Large intestine (tissue), 3 donors: ENCODE measurements around the gene KDM4E. TPM values are rescaled to one million over a fixed set of nuclear protein-coding genes. Genes with fewer than 3 reads are reported as not detected.

ENCODE experiments used
- DNase-seq, 2 donors: peaks; one replicate each; pipeline versions ENCODE4 v3.0.0 to v3.0.0-alpha.2; 2013
- H3K27ac ChIP-seq: one replicate; pipeline ENCODE4 v1.5.1; 2013; ENCODE audit warnings: low read length
- H3K27me3 ChIP-seq: 2 replicates; pipeline ENCODE4 v1.6.1; 2013; ENCODE audit warnings: low read length; ENCODE audit not compliant: control insufficient read depth, insufficient read depth
- H3K36me3 ChIP-seq: 2 replicates; pipeline ENCODE4 v1.6.1; 2013; ENCODE audit warnings: low read length; ENCODE audit not compliant: control insufficient read depth, insufficient read depth
- H3K4me1 ChIP-seq: one replicate; pipeline ENCODE4 v1.6.1; 2013; ENCODE audit warnings: low read length; ENCODE audit not compliant: control insufficient read depth, insufficient read depth
- H3K4me3 ChIP-seq: one replicate; pipeline ENCODE4 v1.5.1; 2013; ENCODE audit warnings: low read length
- H3K9me3 ChIP-seq: one replicate; pipeline ENCODE4 v1.6.1; 2013; ENCODE audit warnings: mild to moderate bottlenecking, low read depth, low read length, moderate library complexity; ENCODE audit not compliant: control insufficient read depth
- WGBS: methylation state at CpG from one replicate; pipeline ENCODE4 v1.1.5; 2013; ENCODE audit warnings: low lambda C conversion rate; ENCODE audit not compliant: insufficient coverage; 5-methylcytosine and 5-hydroxymethylcytosine counted together
- polyA plus RNA-seq: library from polyadenylated mRNA; unstranded; fragments of 120-200 nt; gene quantifications from one replicate; pipeline ENCODE4 v1.2.1, GENCODE V29; 2013

The KDM4E gene
- polyA plus RNA-seq, 1 donor, result 0.19 TPM

DNA sequence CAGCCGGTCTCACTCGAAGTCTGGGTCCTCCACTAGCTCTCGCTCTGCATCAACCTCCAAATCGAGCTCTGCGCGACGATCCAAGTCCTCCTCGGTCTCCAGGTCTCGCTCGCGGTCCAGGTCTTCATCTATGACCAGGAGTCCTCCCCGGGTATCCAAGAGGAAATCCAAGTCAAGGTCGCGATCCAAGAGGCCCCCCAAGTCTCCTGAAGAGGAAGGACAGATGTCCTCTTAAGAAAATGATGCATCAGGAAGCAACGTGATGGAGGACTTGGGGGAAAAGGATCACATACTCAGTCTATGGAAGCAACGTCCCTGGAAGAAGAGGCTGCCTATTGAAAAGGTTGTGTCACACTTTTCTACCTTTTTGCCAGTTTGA lies 42.8 kb downstream of the KDM4E start:
- Histone ChIP-seq H3K4me3 (peak overlapping the region; percentile 64), H3K27me3 (no peaks in the 10 kb centered on the region), H3K9me3 (no peaks in the 10 kb centered on the region), H3K4me1 (no peaks in the 10 kb centered on the region), H3K36me3 (no peaks in the 10 kb centered on the region), H3K27ac (peak overlapping the region; percentile 96)
- WGBS, result 0% methylated on average over 1 of the region's 16 CpGs
- peak in 1 of 2 donors; percentile 81 for DNase-seq

DNA sequence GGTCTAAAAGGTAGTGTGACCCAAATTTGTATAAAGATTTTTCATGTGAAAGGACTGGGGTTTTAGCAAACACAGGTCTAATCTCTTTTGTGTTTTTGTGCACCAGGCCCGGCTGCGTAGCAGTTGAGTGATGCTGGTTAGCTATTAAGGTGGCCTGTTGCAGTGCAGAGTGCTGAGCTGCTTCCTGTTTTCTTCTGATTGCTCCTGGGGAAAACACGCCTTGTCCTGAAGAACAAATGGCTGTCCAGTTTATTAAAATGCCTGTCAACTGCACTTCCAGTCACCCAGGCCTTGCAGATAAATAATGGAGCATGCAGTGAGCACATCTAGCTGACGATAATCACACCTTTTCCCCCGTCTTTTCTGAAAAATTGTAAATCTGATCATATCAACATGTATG lies 43.5 kb downstream of the KDM4E start:
- peak; percentile 94 to 96 for DNase-seq
- Histone ChIP-seq H3K9me3 (no peaks in the 10 kb centered on the region), H3K36me3 (no peaks in the 10 kb centered on the region), H3K4me3 (peak overlapping the region; percentile 64), H3K27me3 (no peaks in the 10 kb centered on the region), H3K27ac (peak overlapping the region; percentile 96), H3K4me1 (no peaks in the 10 kb centered on the region)
- WGBS, result no CpG with 5 or more reads among the region's 5 CpGs

DNA sequence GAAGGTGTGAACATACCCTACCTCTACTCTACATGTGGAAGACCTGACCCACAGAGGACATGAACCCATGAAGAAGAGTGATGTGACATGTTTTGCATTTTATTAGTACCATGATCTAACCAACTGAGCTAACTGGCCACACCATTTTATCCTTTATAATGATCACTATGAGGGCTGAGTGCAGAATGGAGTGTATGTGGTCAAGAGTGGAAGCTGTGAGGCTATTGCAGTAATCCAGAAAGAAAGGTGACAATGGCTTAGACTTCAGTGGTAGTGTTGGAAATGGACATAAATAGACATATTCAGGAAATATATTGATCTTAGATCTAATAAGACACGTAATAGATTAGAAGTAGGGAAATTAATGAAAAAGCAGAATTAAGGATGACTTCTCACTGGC lies 45.4 kb downstream of the KDM4E start:
- Histone ChIP-seq H3K4me1 (no peaks in the 10 kb centered on the region), H3K36me3 (no peaks in the 10 kb centered on the region), H3K4me3 (no peak overlapping the region), H3K9me3 (no peaks in the 10 kb centered on the region), H3K27me3 (no peaks in the 10 kb centered on the region), H3K27ac (no peak overlapping the region)
- no peak for DNase-seq
- WGBS, result 89% methylated on average over 1 of the region's 1 CpG

DNA sequence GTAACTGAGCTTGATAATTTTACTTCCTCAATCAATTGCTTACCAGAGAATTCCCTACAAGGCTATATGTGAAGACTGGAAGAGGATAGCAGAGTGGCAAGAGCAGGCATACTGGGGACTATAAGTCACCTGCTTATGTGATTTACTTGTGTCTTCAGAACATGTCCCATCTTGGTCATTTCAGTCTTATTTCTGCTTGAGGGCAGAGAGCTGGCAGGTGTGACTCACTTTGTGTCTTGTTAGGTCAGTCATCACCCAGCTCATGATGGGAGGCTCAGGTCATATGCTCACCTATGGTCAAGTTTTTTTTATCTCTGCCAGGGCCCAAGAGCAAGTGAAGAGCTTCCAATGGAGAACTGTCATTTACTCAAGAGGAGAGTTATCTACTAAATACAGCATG lies 47.9 kb downstream of the KDM4E start:
- Histone ChIP-seq H3K27me3 (no peaks in the 10 kb centered on the region), H3K27ac (no peak overlapping the region), H3K4me1 (no peaks in the 10 kb centered on the region), H3K36me3 (no peaks in the 10 kb centered on the region), H3K4me3 (no peak overlapping the region), H3K9me3 (no peaks in the 10 kb centered on the region)
- DNase-seq, result peak in 1 of 2 donors; percentile 11

DNA sequence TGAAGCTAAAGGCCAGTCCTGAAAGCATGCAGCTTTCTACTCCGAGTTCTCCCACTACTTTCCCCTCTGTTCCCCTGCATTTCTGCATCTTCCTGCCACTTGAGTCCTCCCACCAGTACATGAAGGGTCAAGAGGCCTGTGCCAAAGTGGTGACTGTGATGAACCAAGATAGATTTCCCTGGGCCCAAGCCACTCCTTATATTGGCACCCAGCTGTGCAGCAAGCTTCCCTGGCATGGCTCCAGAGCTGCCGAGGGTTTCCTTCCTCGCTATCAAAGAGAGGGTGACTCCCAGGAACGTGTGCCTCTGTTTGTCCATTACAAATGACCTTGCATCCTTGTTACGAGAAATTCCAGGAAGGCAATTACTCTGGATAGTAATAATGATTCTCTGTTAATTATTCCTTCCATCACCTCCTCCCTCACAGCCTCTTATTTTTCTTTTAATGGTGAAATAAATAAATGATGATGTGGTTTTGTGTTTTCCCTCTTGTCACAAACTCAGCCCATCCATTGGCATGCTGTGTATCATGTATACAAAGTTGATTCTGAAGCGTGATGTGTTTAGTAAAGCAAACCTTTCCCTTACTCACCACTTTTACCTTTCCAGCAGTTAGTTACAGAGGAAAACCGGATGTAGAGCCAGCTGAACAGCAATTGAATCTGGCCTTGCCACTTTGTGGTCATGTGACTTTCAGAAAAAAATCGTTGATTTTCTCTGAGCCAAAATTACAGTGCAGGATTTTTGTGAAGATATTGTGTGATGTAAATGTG lies 49.9 kb downstream of the KDM4E start:
- Histone ChIP-seq H3K27ac (no peak overlapping the region), H3K9me3 (no peaks in the 10 kb centered on the region), H3K36me3 (no peaks in the 10 kb centered on the region), H3K4me1 (no peaks in the 10 kb centered on the region), H3K27me3 (no peaks in the 10 kb centered on the region), H3K4me3 (no peak overlapping the region)
- peak; percentile 24 to 48 for DNase-seq
- 40% methylated on average over 1 of the region's 8 CpGs for WGBS

DNA sequence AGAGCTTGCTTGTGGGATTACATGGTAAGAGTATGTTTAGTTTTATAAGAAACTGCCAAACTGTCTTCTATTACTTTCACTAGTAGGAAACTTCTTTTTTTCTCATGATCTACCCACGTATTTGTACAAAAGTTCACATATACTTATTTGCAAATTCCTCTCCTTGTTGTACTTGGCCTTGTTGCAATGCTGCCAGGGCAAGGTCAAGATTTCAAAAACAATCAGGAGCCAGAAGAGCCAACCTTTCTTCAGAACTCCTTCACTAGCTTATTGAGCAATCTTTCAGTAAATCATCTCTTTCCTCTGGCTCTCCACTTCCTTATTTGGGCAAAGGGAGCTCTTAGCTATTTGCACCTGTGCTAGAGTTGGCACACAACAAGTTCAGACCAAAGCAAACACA lies 51.4 kb downstream of the KDM4E start:
- peak; percentile 61 to 70 for DNase-seq
- H3K4me1 ChIP-seq, result no peaks in the 10 kb centered on the region
- H3K27me3 ChIP-seq, result no peaks in the 10 kb centered on the region
- H3K27ac ChIP-seq, result no peak overlapping the region
- no peak overlapping the region for H3K4me3 ChIP-seq
- H3K36me3 ChIP-seq, result no peaks in the 10 kb centered on the region
- H3K9me3 ChIP-seq, result no peaks in the 10 kb centered on the region
- WGBS, result 13% methylated on average over 1 of the region's 1 CpG

DNA sequence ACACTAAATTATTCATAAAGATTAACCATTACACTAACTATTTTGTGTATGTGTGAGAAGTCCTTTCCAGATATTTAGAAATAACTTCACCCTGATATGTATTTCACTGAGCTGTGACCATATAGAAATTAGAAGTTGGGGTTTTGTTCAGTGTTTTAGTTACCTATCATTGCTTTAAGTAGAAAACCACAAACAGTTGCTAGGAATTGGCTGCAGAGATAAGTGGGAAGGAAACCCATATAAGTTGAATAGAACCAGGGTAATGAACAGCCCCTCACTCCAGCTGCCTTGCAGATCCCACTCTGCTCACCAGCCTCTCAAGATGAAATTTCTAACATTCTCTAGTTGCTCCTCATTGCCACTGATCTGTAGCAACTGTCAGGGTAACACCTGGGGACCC lies 51.9 kb downstream of the KDM4E start:
- no peaks in the 10 kb centered on the region for H3K36me3 ChIP-seq
- no peak overlapping the region for H3K4me3 ChIP-seq
- H3K9me3 ChIP-seq, result no peaks in the 10 kb centered on the region
- no peaks in the 10 kb centered on the region for H3K4me1 ChIP-seq
- no peak overlapping the region for H3K27ac ChIP-seq
- no peak for DNase-seq
- no peaks in the 10 kb centered on the region for H3K27me3 ChIP-seq

Other genes starting within 250 kb of the KDM4E start
- gene CWC15, start 51.7 kb upstream of the KDM4E start, polyA plus RNA-seq, result 68.0 TPM
- gene KDM4D, start 51.5 kb upstream of the KDM4E start, polyA plus RNA-seq, result 0.67 TPM
- not detected for gene KDM4F, start 24.2 kb downstream of the KDM4E start, polyA plus RNA-seq
- gene SRSF8, start 41.7 kb downstream of the KDM4E start, polyA plus RNA-seq, result 52.3 TPM
- gene ENDOD1, start 64.6 kb downstream of the KDM4E start, polyA plus RNA-seq, result 29.7 TPM
- gene SESN3, start 205.9 kb downstream of the KDM4E start, polyA plus RNA-seq, result 37.2 TPM